Neural crest cell (in vitro differentiated cells): ENCODE measurements around the gene INPP4B. TPM values are rescaled to one million over a fixed set of nuclear protein-coding genes. Genes with fewer than 3 reads are reported as not detected.
A peak's percentile ranks its signal among the peaks of the same experiment; 100 is the strongest.

Experiments
- DNase-seq: peaks from one replicate; pipeline ENCODE4 v3.0.0; 2021; ENCODE audit warnings: low read depth, mixed read lengths, low spot score
- H3K27ac Mint-ChIP-seq: one replicate; pipeline ENCODE4 v1.8.0; 2021; ENCODE audit warnings: mild to moderate bottlenecking, mixed read lengths; ENCODE audit not compliant: unreplicated experiment
- H3K27me3 Mint-ChIP-seq: 2 replicates; pipeline ENCODE4 v1.8.0; 2021; ENCODE audit warnings: low read depth, mild to moderate bottlenecking, mixed read lengths
- H3K36me3 Mint-ChIP-seq: 2 replicates; pipeline ENCODE4 v1.8.0; 2021; ENCODE audit warnings: low read depth, mild to moderate bottlenecking, mixed read lengths
- H3K4me1 Mint-ChIP-seq: 2 replicates; pipeline ENCODE4 v1.8.0; 2021; ENCODE audit warnings: mixed read lengths
- H3K4me3 Mint-ChIP-seq: one replicate; pipeline ENCODE4 v1.8.0; 2021; ENCODE audit warnings: mild to moderate bottlenecking, mixed read lengths
- H3K9me3 Mint-ChIP-seq: 2 replicates; pipeline ENCODE4 v1.8.0; 2021; ENCODE audit warnings: mixed read lengths
- total RNA-seq: library from RNA; stranded (reverse); gene quantifications from 2 replicates; pipeline ENCODE4 v1.2.1, GENCODE V29; 2021
- TF ChIP-seq, protein P1 (sequence below): fragments of 200-600 bp; sonication (generic); conservative IDR thresholded peaks from 2 replicates; pipeline ENCODE4 v1.5.0; 2021; ENCODE audit warnings: antibody characterized with exemption, mild to moderate bottlenecking

The INPP4B gene
- total RNA-seq, 1 donor from 2014 or later = 7.3 TPM

DNA sequence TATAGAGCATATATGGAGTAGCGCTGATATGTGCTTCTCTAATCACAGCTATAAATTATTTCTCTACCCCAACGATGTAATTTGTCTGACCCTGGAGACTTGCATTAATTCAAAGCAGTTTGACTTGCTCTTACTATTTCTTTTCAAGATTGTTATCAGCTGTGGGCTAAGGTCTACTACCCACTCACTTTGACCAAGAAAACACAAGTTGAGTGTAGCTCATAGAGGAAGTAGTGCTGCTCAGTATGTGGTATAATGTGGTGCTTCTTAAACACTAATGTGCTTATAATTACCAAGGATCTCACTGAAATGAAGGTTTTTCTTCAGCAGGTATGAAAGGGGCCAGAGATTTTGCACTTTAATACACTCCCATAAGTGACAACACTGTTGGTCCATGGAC, 70.1 kb downstream of the INPP4B start:
- no peak overlapping the region for H3K4me3 Mint-ChIP-seq
- TF ChIP-seq, protein P1, sequence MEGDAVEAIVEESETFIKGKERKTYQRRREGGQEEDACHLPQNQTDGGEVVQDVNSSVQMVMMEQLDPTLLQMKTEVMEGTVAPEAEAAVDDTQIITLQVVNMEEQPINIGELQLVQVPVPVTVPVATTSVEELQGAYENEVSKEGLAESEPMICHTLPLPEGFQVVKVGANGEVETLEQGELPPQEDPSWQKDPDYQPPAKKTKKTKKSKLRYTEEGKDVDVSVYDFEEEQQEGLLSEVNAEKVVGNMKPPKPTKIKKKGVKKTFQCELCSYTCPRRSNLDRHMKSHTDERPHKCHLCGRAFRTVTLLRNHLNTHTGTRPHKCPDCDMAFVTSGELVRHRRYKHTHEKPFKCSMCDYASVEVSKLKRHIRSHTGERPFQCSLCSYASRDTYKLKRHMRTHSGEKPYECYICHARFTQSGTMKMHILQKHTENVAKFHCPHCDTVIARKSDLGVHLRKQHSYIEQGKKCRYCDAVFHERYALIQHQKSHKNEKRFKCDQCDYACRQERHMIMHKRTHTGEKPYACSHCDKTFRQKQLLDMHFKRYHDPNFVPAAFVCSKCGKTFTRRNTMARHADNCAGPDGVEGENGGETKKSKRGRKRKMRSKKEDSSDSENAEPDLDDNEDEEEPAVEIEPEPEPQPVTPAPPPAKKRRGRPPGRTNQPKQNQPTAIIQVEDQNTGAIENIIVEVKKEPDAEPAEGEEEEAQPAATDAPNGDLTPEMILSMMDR = no peak
- H3K36me3 Mint-ChIP-seq = no peaks in the 10 kb centered on the region
- H3K27ac Mint-ChIP-seq = no peak overlapping the region
- H3K9me3 Mint-ChIP-seq = no peaks in the 10 kb centered on the region
- no peaks in the 10 kb centered on the region for H3K27me3 Mint-ChIP-seq
- no peaks in the 10 kb centered on the region for H3K4me1 Mint-ChIP-seq
- DNase-seq = no peak

DNA sequence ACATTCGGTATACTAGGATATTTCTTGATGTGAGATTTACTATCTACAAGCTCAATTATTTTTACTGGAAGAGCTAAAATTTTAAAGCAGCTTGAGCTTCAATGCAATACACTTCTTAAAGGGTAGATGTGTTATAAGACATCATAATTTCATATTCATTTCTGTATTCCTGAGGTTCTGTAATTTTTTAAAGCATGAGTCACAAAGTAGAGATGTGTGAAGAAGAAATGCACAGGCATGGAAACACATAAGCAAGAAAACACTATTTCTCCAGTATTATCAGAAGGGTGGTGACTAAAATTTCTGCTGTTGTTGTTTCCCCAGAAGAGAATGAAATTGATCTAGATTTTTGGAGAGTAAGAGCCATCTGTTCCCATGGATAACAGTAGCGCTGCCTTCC, 72.6 kb downstream of the INPP4B start:
- no peak for DNase-seq
- TF ChIP-seq, protein P1 = no peak
- no peak overlapping the region for H3K4me3 Mint-ChIP-seq
- H3K4me1 Mint-ChIP-seq = peaks cover 8% of the 10 kb centered on the region
- H3K27me3 Mint-ChIP-seq = no peaks in the 10 kb centered on the region
- no peak overlapping the region for H3K27ac Mint-ChIP-seq
- H3K36me3 Mint-ChIP-seq = no peaks in the 10 kb centered on the region
- H3K9me3 Mint-ChIP-seq = peaks cover 4% of the 10 kb centered on the region

DNA sequence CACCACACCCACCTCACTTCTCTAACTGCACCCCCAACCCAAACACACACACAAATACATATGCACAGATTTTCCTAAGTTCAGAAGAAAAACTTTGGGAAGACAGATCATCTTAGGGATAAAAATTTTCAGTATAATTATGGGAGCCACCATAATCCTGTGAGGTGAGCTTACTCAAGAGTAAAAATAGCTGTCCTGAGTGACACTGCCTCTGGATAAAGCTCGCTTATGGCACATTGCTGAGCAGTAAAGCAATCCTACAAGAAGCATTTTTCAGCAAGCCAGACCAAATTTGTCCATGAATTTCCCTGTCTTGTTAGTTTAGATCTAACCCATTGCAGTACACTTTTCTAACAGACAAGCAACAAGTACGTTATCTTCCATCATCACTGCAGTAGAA, 83.8 kb downstream of the INPP4B start:
- peaks cover 2% of the 10 kb centered on the region for H3K9me3 Mint-ChIP-seq
- no peak overlapping the region for H3K27ac Mint-ChIP-seq
- TF ChIP-seq, protein P1 = no peak
- no peak overlapping the region for H3K4me3 Mint-ChIP-seq
- DNase-seq = no peak
- peaks cover 4% of the 10 kb centered on the region for H3K4me1 Mint-ChIP-seq
- H3K27me3 Mint-ChIP-seq = no peaks in the 10 kb centered on the region
- H3K36me3 Mint-ChIP-seq = no peaks in the 10 kb centered on the region

DNA sequence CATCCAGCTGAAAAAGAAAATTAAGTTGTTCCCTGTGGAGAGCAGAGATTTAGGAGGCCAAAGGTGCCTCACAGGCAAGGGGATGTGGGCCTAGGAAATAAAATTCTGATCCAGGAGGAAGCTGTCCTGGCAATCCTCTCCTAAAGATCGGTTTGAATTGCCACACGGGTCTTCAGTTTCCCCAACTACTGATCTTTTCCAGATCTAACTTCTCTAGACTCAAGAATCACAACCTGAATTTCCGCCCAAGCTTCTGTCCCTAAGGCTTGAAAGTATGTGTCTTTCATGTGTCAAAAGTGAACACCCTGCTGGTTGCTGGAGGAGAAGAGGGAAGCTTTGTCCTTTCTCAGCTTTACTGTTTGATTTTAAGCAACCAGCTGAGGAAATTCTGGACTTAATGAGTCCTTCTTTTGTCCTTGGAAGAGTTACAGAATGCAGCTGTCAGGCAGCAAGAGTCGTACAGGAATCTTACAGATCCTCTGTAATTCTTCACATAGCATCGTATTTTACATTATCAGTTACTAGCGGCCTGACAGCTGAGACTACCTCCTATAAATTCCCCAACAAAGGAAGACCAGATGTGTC, 93.8 kb downstream of the INPP4B start:
- no peaks in the 10 kb centered on the region for H3K36me3 Mint-ChIP-seq
- TF ChIP-seq, protein P1 = no peak
- H3K4me1 Mint-ChIP-seq = peaks cover 24% of the 10 kb centered on the region
- peak overlapping the region; percentile 89 for H3K27ac Mint-ChIP-seq
- no peaks in the 10 kb centered on the region for H3K27me3 Mint-ChIP-seq
- no peak for DNase-seq
- no peak overlapping the region for H3K4me3 Mint-ChIP-seq
- H3K9me3 Mint-ChIP-seq = no peaks in the 10 kb centered on the region

DNA sequence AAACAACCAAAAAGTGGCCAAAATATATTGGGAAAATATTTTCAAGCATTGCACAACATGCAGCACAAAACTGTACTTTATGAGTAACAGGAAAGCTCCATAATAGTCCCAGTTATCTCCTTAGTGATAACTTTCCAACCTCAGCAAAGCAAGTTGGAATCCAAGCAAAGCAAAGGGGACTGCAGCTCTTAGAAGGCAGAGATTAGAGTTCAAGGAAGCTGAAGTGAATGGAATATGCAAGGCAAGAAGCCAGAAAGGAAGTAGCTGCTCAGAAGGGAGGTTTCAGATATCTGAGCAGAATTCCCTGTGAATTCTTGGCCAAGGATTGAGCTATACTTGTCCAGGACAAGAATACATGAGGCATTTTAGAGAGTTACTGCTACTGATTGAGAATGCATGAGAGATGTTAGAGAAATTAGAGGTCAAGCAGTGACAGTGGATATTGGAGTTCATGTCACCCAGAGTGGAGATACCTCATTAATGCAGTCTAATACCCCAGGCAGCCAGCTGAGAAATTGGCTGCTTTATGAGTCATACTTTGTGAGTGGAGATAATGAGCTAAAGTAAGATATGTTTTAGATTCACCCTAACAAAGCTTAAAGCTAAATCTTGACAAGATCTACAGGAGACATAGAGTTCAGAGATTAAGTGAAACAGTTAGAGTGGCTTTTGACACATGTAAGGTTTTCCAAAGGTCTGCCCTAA, 102.8 kb downstream of the INPP4B start:
- no peak for DNase-seq
- TF ChIP-seq, protein P1 = no peak
- no peaks in the 10 kb centered on the region for H3K4me1 Mint-ChIP-seq
- H3K27ac Mint-ChIP-seq = no peak overlapping the region
- no peaks in the 10 kb centered on the region for H3K27me3 Mint-ChIP-seq
- H3K4me3 Mint-ChIP-seq = no peak overlapping the region
- peaks cover 16% of the 10 kb centered on the region for H3K9me3 Mint-ChIP-seq
- peaks cover 7% of the 10 kb centered on the region for H3K36me3 Mint-ChIP-seq
